ENCODE measurements around the gene AK9. TPM values are rescaled to one million over a fixed set of nuclear protein-coding genes. Genes with fewer than 3 reads are reported as not detected.
A peak's percentile ranks its signal among the peaks of the same experiment; 100 is the strongest.
"Not testable (repeated sequence)": the region's sequence is repeated elsewhere in the genome, so short reads cannot be mapped to it uniquely, and the experiment has no call there.

The AK9 gene
- total and polyA plus RNA-seq, 12 donors, result 1.9 to 9.9 (median 5.4) TPM

- Histone ChIP-seq H3K27ac (peak overlapping the region in 1 of 5 donors; percentile 28), H3K4me3 (no peak overlapping the region), H3K36me3 (replicated peaks in 1 of 2) (no peaks in the 10 kb centered on the region), H3K4me1 (replicated peaks in 1 of 2) (peaks cover 15 to 16% of the 10 kb centered on the region in 2 donors), H3K9me3 (replicated peaks in 1 of 3) (no peaks in the 10 kb centered on the region), H3K27me3 (no peaks in the 10 kb centered on the region)
- WGBS, 4 donors, result 39 to 57% (median 51%) methylated on average over 2 of the region's 2 CpGs
- peak in 1 of 7 donors; percentile 6 for DNase-seq
- intact Hi-C loops (cut with DNase I), result no loop called here
- TF ChIP-seq POLR2A (IDR thresholded peaks at IDR 0.05), result no peak
- TF ChIP-seq CTCF (IDR thresholded peaks at IDR 0.05), result no peak
Measured at GRCh38 chr6:109687271-109687761, 3.7 kb downstream of the AK9 start.

- H3K9me3 ChIP-seq (replicated peaks in 1 of 3), result no peaks in the 10 kb centered on the region
- 95 to 100% (median 98%) methylated on average over 1 of the region's 1 CpG for WGBS, 4 donors
- no peaks in the 10 kb centered on the region for H3K36me3 ChIP-seq (replicated peaks in 1 of 2)
- no peak for DNase-seq
- intact Hi-C loops (cut with DNase I), result no loop called here
- peaks cover 10 to 11% of the 10 kb centered on the region in 2 donors for H3K4me1 ChIP-seq (replicated peaks in 1 of 2)
- TF ChIP-seq CTCF (IDR thresholded peaks at IDR 0.05), result no peak
- no peak for TF ChIP-seq POLR2A (IDR thresholded peaks at IDR 0.05)
- no peak overlapping the region for H3K4me3 ChIP-seq
- no peaks in the 10 kb centered on the region for H3K27me3 ChIP-seq
- H3K27ac ChIP-seq, result peak overlapping the region in 1 of 5 donors; percentile 28
Measured at GRCh38 chr6:109686566-109687265, 4.3 kb downstream of the AK9 start.

- H3K4me3 ChIP-seq; H3K36me3 ChIP-seq (replicated peaks in 1 of 2); H3K4me1 ChIP-seq (replicated peaks in 1 of 2); H3K27me3 ChIP-seq; H3K27ac ChIP-seq; intact Hi-C loops (cut with DNase I); DNase-seq; H3K9me3 ChIP-seq (replicated peaks in 1 of 3): not testable (repeated sequence)
- 74 to 82% (median 79%) methylated on average over 10 to 15 of the region's 15 CpGs for WGBS, 4 donors
Measured at GRCh38 chr6:109678661-109679505, 12.1 kb downstream of the AK9 start.

- Histone ChIP-seq H3K27me3 (no peaks in the 10 kb centered on the region), H3K4me3 (no peak overlapping the region), H3K36me3 (replicated peaks in 1 of 2) (no peaks in the 10 kb centered on the region), H3K27ac (no peak overlapping the region), H3K4me1 (replicated peaks in 1 of 2) (no peaks in the 10 kb centered on the region), H3K9me3 (replicated peaks in 1 of 3) (no peaks in the 10 kb centered on the region)
- WGBS, 4 donors, result 73 to 80% (median 79%) methylated on average over 4 of the region's 4 CpGs
- no peak for DNase-seq
- intact Hi-C loops (cut with DNase I), result no loop called here
- TF ChIP-seq CTCF (IDR thresholded peaks at IDR 0.05) (no peak), POLR2A (IDR thresholded peaks at IDR 0.05) (no peak)
Measured at GRCh38 chr6:109678240-109678639, 12.8 kb downstream of the AK9 start.
